Vagina (tissue), 2 donors: ENCODE measurements around the gene SHLD2.

Experiments
- POLR2A ChIP-seq, 2 donors: fragments of 450-650 bp; IDR thresholded peaks; one replicate each; pipeline ENCODE4 v1.6.1; 2017; ENCODE audit warnings: antibody characterized with exemption in 2 of 2, mild to moderate bottlenecking in 2 of 2, moderate library complexity in 2 of 2
- POLR2AphosphoS5 ChIP-seq, 2 donors: sonication (generic); formaldehyde crosslinking; IDR thresholded peaks; one replicate each; pipeline ENCODE4 v1.9.0; 2017; ENCODE audit warnings: antibody characterized with exemption in 2 of 2, mild to moderate bottlenecking in 2 of 2, low read depth in 1 of 2; ENCODE audit not compliant: insufficient read depth in 1 of 2
- TF ChIP-seq, protein P1 (sequence below), 3 experiments: fragments of 450-650 bp in 2 of 3; fragments of 200-600 bp in 1 of 3; sonication (generic) in 1 of 3; IDR thresholded peaks; one replicate each; pipeline ENCODE4 v1.5.1; 2017 to 2019; ENCODE audit warnings: antibody characterized with exemption in 3 of 3, mild to moderate bottlenecking in 2 of 3, moderate library complexity in 2 of 3

GRCh38 chr10:87053577-87054181, 41.3 kb upstream of the SHLD2 start:
- TF ChIP-seq, protein P1, sequence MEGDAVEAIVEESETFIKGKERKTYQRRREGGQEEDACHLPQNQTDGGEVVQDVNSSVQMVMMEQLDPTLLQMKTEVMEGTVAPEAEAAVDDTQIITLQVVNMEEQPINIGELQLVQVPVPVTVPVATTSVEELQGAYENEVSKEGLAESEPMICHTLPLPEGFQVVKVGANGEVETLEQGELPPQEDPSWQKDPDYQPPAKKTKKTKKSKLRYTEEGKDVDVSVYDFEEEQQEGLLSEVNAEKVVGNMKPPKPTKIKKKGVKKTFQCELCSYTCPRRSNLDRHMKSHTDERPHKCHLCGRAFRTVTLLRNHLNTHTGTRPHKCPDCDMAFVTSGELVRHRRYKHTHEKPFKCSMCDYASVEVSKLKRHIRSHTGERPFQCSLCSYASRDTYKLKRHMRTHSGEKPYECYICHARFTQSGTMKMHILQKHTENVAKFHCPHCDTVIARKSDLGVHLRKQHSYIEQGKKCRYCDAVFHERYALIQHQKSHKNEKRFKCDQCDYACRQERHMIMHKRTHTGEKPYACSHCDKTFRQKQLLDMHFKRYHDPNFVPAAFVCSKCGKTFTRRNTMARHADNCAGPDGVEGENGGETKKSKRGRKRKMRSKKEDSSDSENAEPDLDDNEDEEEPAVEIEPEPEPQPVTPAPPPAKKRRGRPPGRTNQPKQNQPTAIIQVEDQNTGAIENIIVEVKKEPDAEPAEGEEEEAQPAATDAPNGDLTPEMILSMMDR (IDR thresholded peaks at IDR 0.05), result no peak
- TF ChIP-seq POLR2A (IDR thresholded peaks at IDR 0.05), result no peak
- TF ChIP-seq POLR2AphosphoS5 (IDR thresholded peaks at IDR 0.05; ENCODE audit: insufficient read depth in 1 of 2, low read depth in 1 of 2), result no peak
